NCI-H526 treated with DMSO at 0.1 percent for 48 hours (cell line): ENCODE results near the gene FEV.
A peak's percentile ranks its signal among the peaks of the same experiment; 100 is the strongest.

Experiments
- DNase-seq: peaks from one replicate; lab custom pipeline; 2025; lab: John Stamatoyannopoulos, UW

FEV gene

DNA sequence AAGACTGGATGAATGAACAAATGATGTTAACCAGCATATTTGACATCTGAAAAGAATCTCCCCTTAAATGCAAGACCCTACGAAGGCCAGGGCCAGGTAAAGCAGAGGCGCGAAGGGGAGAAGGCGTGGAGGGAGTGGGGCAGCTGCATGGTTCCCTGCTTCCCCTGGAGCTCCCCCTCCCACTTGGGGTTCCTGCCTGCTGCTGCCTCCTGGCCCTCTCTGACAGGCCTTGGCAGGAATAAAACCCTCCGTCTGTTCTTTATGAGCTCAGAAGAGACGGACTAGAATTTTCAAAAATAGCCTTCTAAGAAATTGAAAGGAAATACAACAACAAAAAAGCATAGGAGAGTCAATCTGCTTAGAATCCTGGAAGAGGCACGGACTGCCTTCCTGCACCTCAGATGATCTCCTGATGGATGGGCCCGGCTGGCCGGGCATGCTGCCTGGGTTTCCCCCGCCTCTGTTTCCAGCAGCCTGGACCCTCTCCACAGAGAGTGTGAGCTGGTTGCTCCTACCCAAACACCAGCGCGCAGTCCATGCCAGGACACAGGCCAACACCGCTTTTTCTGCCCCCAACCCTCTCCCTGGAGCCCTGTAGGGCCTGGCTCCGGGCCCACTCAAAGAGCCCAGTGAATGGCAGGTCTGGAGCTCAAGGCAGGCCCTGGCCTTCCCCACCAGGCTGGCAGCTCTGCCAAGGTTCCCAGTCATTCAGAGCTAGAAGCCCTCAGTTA lies 32.4 kb upstream of the FEV start:
- no peak for DNase-seq

DNA sequence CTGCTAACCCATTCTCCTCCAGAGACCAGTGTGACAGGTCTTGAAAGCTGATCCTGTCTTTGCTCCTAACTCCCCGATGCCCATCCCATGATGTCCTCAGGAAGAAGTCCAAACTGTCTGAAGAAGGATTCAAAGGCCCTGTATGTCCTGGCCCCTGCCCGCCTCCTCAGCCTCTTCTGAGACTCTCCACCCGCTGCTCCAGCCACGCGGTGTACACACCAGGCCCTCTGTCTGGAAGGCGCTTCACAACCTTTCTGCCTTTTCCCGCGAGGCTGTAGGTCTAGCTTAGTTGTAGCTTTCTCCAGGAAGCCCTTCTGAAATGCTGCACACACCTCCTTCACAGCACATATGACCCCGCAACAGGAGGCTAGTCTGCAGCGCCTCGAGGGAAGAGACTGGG lies 31.7 kb upstream of the FEV start:
- no peak for DNase-seq

DNA sequence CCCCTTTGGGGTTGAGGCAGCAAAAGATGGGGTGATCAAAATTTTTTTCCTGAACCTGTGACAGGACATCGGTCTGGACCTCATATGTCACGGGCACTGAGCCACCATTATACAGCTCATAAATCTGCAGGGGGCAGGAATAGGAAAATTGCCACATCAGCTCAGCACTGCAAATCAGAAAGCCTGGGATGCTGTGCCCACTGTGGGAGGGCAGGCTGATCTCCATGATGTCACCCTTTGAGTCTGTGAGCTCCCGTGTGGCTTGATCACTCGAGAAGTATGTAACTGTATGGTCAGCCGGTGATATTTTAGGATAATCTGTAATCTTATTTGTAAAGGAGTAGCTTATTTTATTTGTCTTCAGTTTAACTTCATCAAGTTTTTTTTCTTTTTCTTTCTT lies 25.9 kb upstream of the FEV start:
- DNase-seq: no peak

DNA sequence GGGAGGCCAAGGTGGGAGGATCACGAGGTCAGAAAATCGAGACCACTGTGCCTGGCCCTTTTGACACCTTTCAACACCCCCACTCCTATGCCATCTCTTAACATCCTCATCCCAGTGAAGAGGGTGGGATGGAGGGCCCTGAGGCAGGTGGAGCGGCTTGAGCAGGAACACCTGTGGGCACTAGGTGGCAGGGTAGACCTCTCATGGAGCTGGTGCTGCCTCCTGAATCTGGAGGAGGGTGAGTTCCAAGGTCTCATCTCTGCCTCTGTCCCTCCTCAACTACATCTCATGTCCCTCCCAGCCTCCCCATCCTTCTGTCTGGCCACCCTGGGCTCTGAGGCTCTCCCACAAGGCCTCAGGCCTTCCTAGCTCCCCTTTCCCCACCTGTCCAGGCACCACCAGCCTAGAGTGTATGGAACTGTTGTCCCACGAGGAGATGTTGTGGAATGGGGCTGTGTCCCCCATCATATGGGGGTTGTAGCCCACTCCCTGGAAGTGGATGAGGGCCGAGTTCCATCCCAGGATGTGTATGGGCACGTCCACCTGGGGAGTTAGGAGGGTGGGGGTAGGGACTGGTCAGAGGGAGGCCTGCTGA lies 25.3 kb upstream of the FEV start:
- peak; percentile 9 for DNase-seq

DNA sequence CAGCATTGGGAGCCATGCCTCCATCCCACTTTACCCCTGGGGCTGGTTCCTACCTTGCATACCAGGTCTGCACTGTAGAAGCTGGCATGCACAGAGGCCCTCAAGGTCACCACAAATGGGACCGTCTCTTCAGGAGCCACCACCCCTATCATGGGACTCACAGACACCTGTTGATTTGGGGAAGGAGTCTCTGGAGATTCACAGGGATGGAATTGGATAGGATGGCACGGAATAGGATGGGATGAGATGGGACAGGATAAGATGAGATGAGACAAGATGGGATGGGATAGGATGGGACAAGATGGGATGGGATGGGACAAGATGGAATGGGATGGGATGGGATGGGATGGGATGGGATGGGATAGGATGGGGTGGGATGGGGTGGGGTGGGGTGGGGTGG lies 24.3 kb upstream of the FEV start:
- no peak for DNase-seq

DNA sequence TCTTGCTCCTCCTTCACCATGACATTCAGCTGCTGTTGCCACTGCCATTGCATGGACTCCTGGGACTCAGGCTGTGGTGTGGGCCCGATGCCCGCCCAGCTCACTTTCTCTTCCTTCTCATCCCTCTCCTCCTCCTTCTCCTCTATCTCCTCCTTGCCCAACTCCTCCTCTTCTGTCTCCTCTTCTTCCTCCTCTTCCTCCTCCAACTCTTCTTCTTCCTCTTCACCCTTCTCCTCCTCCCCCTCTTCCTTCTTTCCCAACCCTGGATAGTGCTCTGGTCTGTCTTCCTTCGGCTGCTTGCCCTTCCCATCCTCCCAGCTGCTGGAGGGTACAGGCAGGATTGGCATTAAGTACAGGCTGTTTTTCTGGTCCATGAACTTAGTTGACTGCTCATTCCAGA lies 19.0 kb upstream of the FEV start:
- no peak for DNase-seq

DNA sequence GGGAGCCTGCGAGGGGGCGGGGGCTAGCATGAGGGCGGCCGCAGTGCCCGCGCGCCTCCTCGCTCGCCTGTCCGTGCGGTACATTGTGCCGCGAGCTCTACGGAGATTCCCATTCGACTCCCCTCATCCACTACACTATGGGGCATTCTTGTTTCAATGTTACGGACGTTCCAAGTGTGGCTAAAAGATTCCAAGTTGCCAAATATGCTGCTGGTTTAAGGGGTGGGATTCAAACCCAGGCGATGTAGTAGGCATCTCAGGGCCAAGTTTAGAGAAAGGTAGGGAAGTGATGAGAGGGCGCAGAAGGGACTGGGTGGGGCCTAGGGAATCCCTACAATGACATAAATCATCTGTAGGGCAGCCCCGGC lies 18.3 kb upstream of the FEV start:
- no peak for DNase-seq

DNA sequence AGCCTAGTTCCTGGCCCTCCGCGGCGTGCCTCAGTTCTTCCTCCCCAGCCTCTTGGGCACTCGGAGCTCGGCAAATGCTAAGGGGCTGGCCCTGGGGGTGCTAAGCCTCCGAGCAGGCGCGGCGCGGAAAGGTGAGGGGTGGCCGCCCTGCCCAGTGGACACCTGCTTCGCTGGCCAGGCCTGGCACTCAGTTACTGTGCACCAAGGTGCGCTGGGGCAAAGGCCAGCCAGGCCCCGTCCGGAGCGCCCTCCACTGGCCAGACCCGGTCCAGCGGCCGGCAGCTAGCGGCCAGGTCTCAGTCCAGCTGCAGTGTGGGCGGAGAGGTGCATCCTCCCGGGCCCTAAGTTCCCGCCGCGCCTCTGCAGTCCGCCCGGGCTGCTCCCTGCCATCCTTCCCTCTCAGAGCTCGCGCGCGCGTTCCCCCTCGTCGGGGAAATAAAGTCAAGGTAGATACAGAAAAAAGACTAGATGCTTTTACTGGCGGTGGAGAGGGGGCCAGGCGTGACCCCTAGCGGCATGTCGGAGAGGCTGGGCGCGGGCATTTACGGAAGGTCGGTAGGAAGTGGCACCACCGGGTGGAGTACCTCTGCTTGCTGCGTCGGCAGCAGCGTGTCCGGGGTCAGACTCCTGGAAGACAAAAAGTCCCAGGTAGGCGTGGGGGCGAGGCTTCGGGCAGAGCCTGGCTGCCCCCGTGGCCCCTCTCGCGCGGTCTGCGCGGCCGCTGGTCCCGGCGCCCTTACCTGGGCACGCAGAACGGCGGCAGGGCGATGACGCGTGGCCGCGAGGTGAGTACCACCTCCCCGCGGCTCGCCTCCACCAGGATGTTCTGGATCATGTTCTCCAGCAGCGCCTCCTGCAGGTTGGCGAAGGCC lies 17.6 kb upstream of the FEV start:
- DNase-seq: peak; percentile 80

DNA sequence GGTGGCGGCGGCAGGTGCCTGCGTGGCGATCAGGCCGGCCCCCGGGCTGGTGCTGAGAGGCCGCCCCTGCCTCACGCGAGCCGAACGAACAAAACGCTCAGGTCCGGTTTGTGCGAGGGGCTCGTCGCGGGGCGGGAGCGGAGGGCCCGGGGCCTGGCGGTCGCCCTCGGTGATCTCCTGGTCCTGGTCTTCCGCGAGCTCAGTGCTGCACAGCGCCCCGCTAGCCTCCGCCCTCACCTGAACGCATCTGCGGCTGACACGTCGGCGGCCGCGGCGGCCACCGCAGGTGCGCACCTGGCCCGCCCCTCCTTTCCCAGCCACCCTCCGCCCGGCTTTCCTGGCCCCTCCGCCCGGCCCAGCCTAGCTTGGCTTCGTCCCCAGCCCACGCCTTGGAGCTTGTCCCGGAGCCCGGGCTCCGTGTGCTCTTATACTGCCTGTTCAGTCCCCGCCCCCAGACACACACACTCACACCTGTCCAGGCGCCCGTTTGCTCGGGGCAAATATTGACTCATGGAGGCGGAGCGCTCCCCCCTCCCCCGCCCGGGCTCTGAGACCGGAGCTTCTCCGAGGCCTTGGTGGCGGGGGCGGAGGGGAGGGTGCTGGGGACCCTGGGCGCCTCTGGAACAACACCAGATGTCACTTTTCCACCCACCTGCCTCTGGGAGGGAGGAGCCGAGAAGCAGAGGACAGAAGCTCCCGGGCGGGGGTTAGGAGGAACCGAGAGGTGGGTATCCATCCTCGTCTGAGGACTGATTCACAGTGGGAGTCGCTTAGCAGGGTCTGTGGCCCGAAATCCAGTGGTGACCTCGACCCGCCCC lies 16.8 kb upstream of the FEV start:
- DNase-seq: peak; percentile 97

DNA sequence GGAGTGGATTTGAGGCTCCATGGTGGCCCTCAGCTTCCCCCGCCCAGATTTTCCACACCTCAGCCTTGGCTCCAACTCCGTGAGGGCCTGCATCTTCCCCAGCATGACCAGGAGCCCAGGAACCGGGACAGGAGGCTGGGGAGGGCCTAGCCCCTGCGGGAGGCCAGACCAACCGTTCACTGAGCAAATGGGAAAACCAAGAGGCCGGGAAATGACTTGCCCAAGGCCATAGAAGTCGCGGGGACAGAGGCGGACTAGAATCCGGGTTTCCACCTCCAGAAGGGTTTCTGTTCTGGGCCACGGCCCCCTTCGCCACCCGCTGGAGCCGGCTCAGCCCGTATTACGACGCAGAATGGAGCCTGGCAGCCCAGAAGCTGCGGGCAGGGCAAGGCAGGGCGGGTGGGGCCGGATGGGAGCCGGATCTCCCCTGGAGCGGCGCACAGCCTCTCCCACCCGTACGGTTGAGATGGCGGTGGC lies 16.2 kb upstream of the FEV start:
- DNase-seq: no peak

DNA sequence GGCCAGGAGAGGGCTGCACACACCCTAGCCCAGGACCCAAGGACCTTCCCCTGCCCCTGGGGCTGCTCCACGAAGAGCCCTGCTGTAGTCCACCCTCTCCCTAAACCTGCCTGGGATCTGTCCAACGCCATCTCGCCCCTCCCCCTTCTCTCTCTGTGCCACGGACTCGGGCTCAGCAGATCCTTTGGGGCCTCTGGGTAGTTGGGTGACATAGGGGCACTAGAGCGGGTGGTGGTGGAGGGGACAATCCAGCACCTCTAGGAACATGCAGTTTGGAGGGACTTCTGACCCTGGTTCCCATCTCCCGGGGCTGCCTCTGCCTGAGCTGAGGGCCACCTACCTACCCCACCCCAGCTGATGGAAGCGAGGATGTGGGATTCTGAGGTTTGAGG lies 15.6 kb upstream of the FEV start:
- DNase-seq: no peak

DNA sequence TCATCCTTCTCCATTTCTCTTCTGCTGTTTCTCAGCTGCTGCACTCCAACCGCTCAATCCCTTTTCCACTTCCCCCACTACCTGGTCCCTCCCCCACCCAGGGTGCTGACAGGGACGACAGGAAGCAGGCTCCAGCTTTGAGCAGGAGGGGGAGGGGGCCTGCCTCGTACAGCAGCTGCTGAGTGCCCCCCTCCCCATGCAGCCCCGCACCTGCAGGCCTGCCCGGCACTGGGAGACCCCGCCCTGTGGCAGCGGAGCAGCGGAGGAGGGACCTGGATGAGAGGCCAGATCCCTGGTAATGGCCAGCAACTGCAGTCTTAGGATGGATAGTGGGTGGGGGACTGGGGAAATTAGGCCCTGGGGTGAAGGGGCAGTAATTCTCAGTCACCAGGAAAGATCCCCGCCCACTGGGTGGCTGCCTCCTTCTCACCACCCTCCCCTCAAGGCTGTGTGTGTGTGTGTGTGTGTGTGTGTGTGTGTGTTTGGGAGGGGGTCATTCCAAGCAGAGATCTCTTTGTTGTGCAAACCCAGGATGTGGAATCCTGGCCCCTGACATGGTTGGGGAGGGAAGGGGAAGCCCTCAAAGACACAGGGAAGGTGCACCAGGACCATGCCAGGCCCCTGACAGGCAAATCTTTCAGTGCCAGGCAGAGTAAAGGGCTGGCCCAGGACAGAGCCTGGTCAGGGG lies 15.0 kb upstream of the FEV start:
- DNase-seq: peak; percentile 91

DNA sequence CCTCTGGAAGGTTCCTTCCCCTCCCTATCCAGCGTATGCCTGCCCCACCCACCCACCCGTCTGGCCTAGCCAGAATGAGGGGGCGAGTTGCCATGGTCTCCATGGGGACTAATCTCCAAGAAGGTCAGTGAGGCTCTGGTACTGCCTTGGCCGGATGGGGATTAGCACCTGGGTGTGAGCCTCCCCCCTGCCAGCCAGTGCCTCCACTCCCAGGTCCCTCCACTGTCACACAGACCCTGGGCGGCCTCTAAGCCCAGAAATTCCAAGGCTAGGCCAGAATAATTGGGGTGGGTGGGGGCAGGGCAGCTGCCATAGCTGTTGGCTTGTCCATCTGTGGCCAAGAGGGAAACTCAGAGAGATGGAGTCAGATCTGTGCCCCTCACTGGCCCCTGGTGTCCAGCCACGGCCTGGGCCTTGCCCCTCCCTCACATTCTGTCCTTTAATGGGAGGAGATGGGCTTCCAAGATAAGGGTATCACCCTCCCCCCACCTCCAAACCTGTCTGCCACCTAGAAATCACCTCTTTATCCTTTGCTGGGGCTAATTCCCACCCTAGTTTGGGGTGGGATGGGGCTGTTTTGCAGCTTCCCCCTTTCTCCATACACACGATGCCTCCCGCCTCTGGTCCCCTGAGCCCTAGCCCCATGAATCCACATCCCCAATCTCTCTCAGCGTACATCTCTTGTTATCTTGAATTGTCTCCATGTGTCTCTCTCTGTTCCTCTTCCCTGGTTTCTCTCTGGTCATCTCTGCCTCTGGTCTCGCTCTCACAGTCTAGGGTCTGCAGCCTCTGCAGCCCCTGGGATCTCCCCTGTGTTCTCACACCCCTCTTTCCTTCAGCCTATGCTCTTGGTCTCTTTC lies 14.3 kb upstream of the FEV start:
- no peak for DNase-seq

DNA sequence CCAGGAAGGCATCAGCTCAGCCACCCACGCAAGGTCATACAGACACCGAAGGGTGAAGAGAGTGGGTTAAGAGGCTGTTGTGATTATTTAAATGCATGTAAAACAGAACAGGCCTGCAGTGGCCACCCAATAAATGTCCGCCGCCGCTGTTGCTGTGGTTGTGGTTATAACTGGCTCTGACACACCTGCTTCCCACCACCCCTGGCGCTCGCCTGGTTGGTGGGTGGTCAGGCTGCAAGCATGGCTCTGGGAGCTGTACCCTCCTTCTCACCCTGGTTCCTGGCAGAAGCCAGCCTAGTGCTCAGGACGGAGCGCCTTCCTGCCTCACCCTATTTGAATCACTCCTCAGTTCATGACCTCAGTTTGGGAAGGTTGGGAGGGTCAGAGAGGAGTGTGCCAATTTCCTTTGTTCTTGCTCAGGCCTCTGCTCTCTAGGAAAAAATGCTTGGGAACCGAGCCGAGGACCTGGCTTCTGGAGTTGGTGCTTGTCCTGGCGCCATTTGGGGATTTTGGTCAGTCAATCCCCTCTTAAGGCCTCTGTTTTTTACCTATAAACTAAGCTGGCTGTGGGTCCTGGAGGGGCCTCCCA lies 13.5 kb upstream of the FEV start:
- DNase-seq: peak; percentile 64

DNA sequence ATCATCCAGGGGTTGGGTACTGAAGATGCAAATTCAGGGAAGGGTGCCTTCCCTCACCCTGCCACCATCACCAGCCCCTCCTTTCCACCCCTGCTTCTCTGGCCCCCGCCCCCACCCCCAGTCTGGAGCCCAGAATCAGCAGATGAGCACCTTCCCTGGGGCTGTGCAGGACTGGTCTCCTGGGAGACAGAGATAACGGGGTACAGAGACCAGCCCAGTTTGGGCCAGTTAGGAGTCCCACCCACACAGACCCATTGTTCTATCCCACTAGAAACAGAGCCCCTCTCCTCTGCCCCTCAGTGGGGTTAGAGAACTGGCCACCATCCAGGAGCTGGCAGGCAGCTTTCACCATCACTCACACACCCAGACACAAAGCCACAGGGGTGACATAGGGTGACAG lies 12.7 kb upstream of the FEV start:
- no peak for DNase-seq

DNA sequence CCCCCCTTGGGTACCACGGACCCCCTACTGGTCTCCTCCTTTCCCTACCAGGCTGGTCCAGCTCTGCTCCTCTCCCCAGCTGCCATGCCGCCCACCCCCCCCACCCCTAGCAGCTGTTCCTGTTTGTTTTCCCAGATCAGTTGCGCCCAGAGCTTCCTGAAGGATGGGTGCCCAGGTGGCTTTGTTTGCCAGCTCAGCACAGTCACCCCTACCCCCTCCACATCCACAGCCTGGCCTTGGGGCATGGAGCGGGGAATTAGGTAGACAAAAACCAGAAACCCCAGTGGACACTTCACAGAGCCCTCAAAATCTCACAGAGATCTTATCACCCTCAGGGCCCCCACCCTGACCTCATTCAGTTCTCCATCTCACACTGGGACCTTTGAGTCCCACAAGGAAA lies 12.0 kb upstream of the FEV start:
- peak; percentile 74 for DNase-seq

DNA sequence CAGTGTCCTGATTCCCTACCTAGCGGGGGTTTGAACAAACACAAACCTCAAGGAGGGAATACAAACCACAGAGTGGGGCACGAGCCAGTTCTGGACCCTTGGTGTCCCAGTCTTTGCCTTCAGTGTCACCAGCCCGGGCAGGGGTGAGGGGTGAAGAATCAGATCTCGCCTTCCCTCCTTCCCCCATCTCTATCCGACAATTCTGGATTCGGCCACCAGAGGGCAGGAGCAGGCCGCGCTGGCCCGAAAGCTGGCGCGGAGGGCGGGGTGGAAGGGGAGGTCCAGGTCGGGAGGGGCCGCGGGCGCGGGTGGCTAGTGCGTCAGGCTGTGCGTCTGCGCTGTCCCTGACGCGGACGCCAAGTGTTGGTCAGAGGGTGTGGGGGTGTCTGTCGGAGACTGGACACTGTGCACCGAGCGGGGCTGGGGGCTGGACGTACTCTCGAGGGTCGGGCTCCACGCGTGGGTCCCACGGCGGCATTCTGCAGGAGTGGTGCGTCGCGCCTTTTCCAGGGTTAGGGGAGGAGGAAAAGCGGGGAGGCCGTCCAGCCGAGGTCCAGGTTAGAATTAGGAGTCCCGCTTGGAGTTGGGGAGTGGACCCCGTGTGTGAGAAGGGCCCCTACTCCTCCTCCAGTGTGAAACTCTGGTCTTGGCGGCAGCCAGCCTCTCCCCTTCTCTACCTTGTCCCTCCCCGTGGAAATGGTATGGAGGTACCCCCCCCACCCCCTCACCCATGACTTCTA lies 11.2 kb upstream of the FEV start:
- DNase-seq: peak; percentile 78

DNA sequence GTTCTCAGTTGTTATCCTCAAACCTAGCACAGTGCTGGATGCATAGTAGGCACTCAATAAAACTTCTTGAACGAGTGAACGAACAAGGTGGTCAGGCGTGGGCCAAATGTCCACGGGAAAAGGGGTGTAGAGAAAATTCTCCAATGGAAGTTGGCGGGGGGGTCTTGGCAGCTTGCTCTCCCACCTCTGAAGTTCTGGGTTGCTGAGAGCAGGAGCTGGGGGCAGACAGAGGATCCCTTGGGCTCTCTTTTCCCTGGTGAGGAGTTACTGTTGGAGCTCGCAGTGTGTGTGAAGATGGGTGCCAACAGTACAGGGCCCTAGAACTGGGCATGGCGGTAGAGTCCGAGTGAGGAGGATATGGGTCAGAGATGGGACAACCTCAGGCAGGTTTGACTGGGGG lies 10.6 kb upstream of the FEV start:
- DNase-seq: no peak
